ENCODE measurements around the gene FAM241B. TPM values are rescaled to one million over a fixed set of nuclear protein-coding genes. Genes with fewer than 3 reads are reported as not detected.
A peak's percentile ranks its signal among the peaks of the same experiment; 100 is the strongest.

FAM241B gene
- total RNA-seq, 1 donor from 2014 or later, result 9.8 TPM

DNA sequence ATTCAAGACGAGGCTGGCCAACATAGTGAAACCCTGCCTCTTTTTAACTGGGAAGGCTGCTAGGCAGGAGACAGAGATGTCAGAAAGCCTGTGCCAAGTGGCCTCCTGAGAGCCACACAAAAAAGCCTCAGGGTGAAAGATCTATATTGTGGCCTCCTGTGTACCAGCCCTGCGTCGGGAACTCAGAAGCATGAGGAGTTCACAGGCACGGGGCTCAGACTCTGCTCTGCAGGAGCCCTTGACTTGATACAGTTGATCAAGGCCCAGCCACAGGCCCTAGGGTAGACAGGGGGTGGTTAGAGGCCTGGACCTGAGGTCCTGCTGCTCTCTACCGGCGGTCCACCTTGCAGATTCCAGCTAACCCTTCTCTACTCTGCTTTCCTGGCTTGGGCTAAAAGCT, 30.2 kb downstream of the FAM241B start:
- H3K4me3 Mint-ChIP-seq, result no peak overlapping the region
- H3K27ac Mint-ChIP-seq, result no peak overlapping the region
- DNase-seq (ENCODE audit: extremely low spot score, unreplicated experiment), result no peak
- TF ChIP-seq CTCF (conservative IDR thresholded peaks at IDR 0.05), result no peak
- H3K27me3 Mint-ChIP-seq, result peaks cover 19% of the 10 kb centered on the region
- no peaks in the 10 kb centered on the region for H3K9me3 Mint-ChIP-seq
- H3K36me3 Mint-ChIP-seq, result no peaks in the 10 kb centered on the region
- peaks cover 50% of the 10 kb centered on the region for H3K4me1 Mint-ChIP-seq (ENCODE audit: unreplicated experiment)

- Mint-ChIP-seq H3K27me3 (peaks cover 19% of the 10 kb centered on the region), H3K4me1 (ENCODE audit: unreplicated experiment) (peaks cover 46% of the 10 kb centered on the region), H3K9me3 (no peaks in the 10 kb centered on the region), H3K4me3 (peak overlapping the region; percentile 12), H3K36me3 (no peaks in the 10 kb centered on the region), H3K27ac (peak overlapping the region; percentile 52)
- TF ChIP-seq CTCF (conservative IDR thresholded peaks at IDR 0.05), result no peak
- DNase-seq (ENCODE audit: extremely low spot score, unreplicated experiment), result no peak
These were observed 31.5 kb downstream of the FAM241B start for GRCh38 chr10:69661414-69662172.

DNA sequence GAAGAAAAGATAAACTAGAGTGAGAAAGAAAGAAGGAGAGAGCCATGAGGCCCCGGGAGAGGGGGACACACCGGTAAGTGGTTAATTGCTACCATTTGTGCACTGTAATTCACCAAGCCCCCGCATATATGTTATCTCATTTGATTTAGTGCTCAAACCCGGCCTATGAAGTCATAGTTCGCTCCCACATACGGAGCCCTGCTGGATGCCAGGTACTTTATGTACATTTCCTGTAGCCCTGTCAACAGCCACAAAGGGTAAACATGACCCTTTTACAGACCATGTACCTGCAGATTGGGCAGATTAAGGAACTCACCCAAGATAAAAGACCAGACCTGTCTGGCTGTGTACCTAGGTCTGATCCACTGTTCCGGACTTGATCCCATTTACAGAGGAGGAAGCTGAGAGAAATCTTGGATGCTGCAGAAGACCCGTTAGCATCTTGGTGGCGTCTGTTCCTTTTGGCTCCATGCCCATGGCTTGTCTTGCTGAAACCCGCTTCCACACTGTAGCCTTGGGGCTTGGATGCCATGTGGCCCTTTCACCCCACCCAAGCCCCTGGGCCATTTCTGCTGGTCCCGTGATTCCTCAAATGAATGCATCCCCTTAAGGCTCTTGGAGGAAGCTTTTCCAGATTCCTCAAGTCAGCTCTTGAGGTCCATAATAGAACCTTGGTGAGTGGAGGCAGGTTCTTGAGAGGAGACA, 32.3 kb downstream of the FAM241B start:
- H3K27ac Mint-ChIP-seq, result peak overlapping the region; percentile 52

DNA sequence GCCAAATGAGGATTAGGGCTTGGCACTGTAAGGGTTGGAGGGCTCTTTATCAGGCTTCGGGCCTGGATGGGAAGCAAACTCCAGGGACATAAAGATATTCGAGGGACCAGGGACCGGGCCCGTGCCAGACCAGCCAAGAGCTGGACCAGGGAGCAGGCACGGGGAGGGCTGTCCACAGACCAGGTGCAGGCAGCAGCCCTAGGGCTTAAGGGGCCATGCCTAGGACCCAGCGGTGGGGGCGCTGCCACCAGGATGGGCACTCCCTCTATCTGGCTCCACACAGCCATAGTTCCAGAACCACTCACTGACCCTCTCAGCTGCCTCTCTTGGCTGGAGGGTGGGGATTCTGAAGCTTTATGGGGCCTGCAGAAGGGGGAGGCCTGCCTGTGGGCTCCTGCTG, 32.9 kb downstream of the FAM241B start:
- no peak for TF ChIP-seq CTCF (conservative IDR thresholded peaks at IDR 0.05)
- H3K36me3 Mint-ChIP-seq, result no peaks in the 10 kb centered on the region
- H3K9me3 Mint-ChIP-seq, result no peaks in the 10 kb centered on the region
- peaks cover 21% of the 10 kb centered on the region for H3K27me3 Mint-ChIP-seq
- no peak for DNase-seq (ENCODE audit: extremely low spot score, unreplicated experiment)
- no peak overlapping the region for H3K27ac Mint-ChIP-seq
- no peak overlapping the region for H3K4me3 Mint-ChIP-seq
- H3K4me1 Mint-ChIP-seq (ENCODE audit: unreplicated experiment), result peaks cover 37% of the 10 kb centered on the region

More for the DNA sequence above, 32.3 kb downstream of the FAM241B start:
- Mint-ChIP-seq H3K4me3 (peak overlapping the region; percentile 12), H3K27me3 (peaks cover 23% of the 10 kb centered on the region), H3K36me3 (no peaks in the 10 kb centered on the region), H3K4me1 (ENCODE audit: unreplicated experiment) (peaks cover 43% of the 10 kb centered on the region), H3K9me3 (no peaks in the 10 kb centered on the region)
- TF ChIP-seq CTCF (conservative IDR thresholded peaks at IDR 0.05), result no peak
- no peak for DNase-seq (ENCODE audit: extremely low spot score, unreplicated experiment)

DNA sequence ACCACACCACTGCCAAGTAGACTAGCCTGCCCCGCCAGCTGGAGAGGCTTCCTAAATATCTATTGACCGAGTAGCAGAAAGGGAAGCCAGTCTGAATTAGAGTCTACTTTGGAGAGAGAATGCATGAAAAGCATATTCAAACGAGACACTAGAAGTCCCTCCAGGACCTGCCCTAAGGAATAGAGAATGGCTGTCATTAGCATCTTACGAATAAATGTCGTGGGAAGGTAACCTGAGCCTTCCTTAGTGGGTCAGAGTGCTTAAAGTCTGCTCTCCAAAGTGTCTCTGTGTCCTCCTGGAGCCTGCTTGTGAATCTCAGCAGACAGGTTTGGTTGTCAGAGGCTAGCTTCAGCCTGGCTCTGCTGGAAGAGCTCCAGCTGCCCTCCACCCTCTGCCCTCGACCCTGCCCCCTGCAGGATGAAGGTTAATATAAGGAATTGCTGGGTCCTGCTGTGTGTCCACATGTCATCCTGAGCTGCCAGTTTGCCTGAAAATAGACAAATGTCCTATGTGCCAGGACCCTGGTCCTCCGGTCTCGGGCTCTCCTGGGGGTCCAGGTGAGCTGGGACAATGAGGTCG, 33.4 kb downstream of the FAM241B start:
- DNase-seq (ENCODE audit: extremely low spot score, unreplicated experiment), result no peak
- no peaks in the 10 kb centered on the region for H3K9me3 Mint-ChIP-seq
- H3K4me1 Mint-ChIP-seq (ENCODE audit: unreplicated experiment), result peaks cover 33% of the 10 kb centered on the region
- H3K27ac Mint-ChIP-seq, result no peak overlapping the region
- peaks cover 20% of the 10 kb centered on the region for H3K27me3 Mint-ChIP-seq
- no peaks in the 10 kb centered on the region for H3K36me3 Mint-ChIP-seq
- TF ChIP-seq CTCF (conservative IDR thresholded peaks at IDR 0.05), result peak; percentile 41
- H3K4me3 Mint-ChIP-seq, result no peak overlapping the region

All from type B pancreatic cell (in vitro differentiated cells).